ENCODE results near the gene AKAP13.

DNA sequence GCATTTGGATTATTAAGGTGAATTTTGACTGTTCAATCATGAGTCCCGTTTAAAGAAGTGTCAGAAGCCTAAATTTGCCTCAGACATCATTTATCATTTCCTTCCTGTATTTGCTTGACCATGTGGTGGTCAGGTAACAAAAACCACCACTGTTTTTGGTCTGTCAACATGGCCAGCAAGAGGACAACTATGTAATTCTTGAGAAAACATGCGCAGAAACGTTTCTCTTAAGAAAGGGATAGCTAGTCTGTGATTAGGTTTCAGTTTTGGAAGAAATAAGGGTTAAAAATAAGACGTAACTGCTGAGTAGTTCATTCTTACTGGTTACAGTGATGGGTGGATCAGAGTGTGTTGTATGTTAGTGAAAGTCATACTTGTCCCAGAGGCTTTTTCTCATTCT lies 204.5 kb downstream of the AKAP13 start:
- no peak for TF ChIP-seq POLR2AphosphoS5 (IDR thresholded peaks at IDR 0.05)
- TF ChIP-seq, protein P1, sequence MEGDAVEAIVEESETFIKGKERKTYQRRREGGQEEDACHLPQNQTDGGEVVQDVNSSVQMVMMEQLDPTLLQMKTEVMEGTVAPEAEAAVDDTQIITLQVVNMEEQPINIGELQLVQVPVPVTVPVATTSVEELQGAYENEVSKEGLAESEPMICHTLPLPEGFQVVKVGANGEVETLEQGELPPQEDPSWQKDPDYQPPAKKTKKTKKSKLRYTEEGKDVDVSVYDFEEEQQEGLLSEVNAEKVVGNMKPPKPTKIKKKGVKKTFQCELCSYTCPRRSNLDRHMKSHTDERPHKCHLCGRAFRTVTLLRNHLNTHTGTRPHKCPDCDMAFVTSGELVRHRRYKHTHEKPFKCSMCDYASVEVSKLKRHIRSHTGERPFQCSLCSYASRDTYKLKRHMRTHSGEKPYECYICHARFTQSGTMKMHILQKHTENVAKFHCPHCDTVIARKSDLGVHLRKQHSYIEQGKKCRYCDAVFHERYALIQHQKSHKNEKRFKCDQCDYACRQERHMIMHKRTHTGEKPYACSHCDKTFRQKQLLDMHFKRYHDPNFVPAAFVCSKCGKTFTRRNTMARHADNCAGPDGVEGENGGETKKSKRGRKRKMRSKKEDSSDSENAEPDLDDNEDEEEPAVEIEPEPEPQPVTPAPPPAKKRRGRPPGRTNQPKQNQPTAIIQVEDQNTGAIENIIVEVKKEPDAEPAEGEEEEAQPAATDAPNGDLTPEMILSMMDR (IDR thresholded peaks at IDR 0.05) = no peak
- no peak for TF ChIP-seq EP300 (IDR thresholded peaks at IDR 0.05)
